HepG2 (cell line): ENCODE results near the gene BAZ1A. TPM values are rescaled to one million over a fixed set of nuclear protein-coding genes. Genes with fewer than 3 reads are reported as not detected.

ENCODE experiments used
- CENPT ChIP-seq: sonication (generic); formaldehyde crosslinking; IDR thresholded peaks from 2 replicates; pipeline ENCODE4 v1.8.0; 2022; ENCODE audit warnings: low read depth, mild to moderate bottlenecking, moderate library complexity, missing genetic modification reagents
- HNF4G ChIP-seq, 2 experiments: sonication (generic) in 1 of 2; formaldehyde crosslinking in 1 of 2; IDR thresholded peaks; 2 replicates each; pipeline versions ENCODE4 v1.4.0 to v1.6.1; 2011 to 2020; ENCODE audit warnings: borderline replicate concordance in 2 of 2, low read depth in 2 of 2, mild to moderate bottlenecking in 2 of 2, low read length in 1 of 2, missing genetic modification reagents in 1 of 2, moderate library complexity in 1 of 2
- HNRNPUL1 ChIP-seq: fragments of 200-400 bp; formaldehyde crosslinking; IDR thresholded peaks from 2 replicates; pipeline ENCODE4 v1.6.1; 2017; ENCODE audit warnings: low read depth, mild to moderate bottlenecking, low read length, moderate library complexity
- NR2F2 ChIP-seq: IDR thresholded peaks from 2 replicates; pipeline ENCODE4 v1.6.1; 2012; ENCODE audit warnings: low read depth, inconsistent platforms, borderline replicate concordance
- NR2F6 ChIP-seq, 2 experiments: IDR thresholded peaks; 2 replicates each; pipeline ENCODE4 v1.6.1; 2016; ENCODE audit warnings: antibody characterized with exemption in 1 of 2, mild to moderate bottlenecking in 1 of 2
- SIX1 ChIP-seq: sonication (generic); formaldehyde crosslinking; IDR thresholded peaks from 2 replicates; pipeline ENCODE4 v1.4.0; 2020; ENCODE audit warnings: missing genetic modification reagents, borderline replicate concordance
- SOX5 ChIP-seq: IDR thresholded peaks from 2 replicates; pipeline ENCODE4 v1.6.1; 2016; ENCODE audit warnings: borderline replicate concordance
- ZFP36L1 ChIP-seq: sonication (generic); formaldehyde crosslinking; IDR thresholded peaks from 2 replicates; pipeline ENCODE4 v1.8.0; 2022; ENCODE audit warnings: mild to moderate bottlenecking, missing genetic modification reagents, moderate library complexity
- ZNF124 ChIP-seq: sonication (generic); formaldehyde crosslinking; IDR thresholded peaks from 2 replicates; pipeline ENCODE4 v1.4.0; 2020; ENCODE audit warnings: missing genetic modification reagents
- polyA plus RNA-seq, 8 experiments: library from polyadenylated mRNA; depleted of rRNA in 3 of 8; stranded (reverse) in 7 of 8; unstranded in 1 of 8; fragments of >200 nt; fragmentation: Illumina TruSeq in 4 of 8; extraction: Trizol in 4 of 8; gene quantifications; 2 replicates each; pipeline versions ENCODE4 v1.2.1 to v1.2.3, GENCODE V29; 2011 to 2016; ENCODE audit warnings: low read depth in 4 of 8, missing spikeins in 1 of 8, mixed read lengths in 1 of 8; ENCODE audit not compliant: insufficient read depth in 1 of 8
- total RNA-seq, 5 experiments: library from RNA; depleted of rRNA; stranded (reverse); fragments of >200 nt; fragmentation: Illumina TruSeq; extraction: Trizol; gene quantifications; 2 replicates each; pipeline ENCODE4 v1.2.3, GENCODE V29; 2016; ENCODE audit warnings: low read depth in 1 of 5
- TF ChIP-seq, protein P1 (sequence below): sonication (generic); formaldehyde crosslinking; IDR thresholded peaks from 2 replicates; pipeline ENCODE4 v1.5.0; 2020; ENCODE audit warnings: mild to moderate bottlenecking, missing genetic modification reagents
- TF ChIP-seq, protein P2 (sequence below): sonication (generic); formaldehyde crosslinking; IDR thresholded peaks from 2 replicates; pipeline ENCODE4 v1.4.0; 2020; ENCODE audit warnings: missing genetic modification reagents, borderline replicate concordance
- TF ChIP-seq, protein P3 (sequence below): IDR thresholded peaks from 2 replicates; pipeline ENCODE4 v1.6.1; 2016; ENCODE audit warnings: low read depth, control low read depth
- TF ChIP-seq, protein P4 (sequence below): sonication (generic); formaldehyde crosslinking; IDR thresholded peaks from 2 replicates; pipeline ENCODE4 v1.4.0; 2020; ENCODE audit warnings: missing genetic modification reagents
- TF ChIP-seq, protein P5 (sequence below): IDR thresholded peaks from 2 replicates; pipeline ENCODE4 v1.6.1; 2018; ENCODE audit warnings: missing genetic modification reagents
- TF ChIP-seq, protein P6 (sequence below): sonication (generic); formaldehyde crosslinking; IDR thresholded peaks from 2 replicates; pipeline ENCODE4 v1.5.0; 2020; ENCODE audit warnings: mild to moderate bottlenecking, missing genetic modification reagents
- TF ChIP-seq, protein P7 (sequence below): IDR thresholded peaks from 2 replicates; pipeline ENCODE4 v1.6.1; 2016; ENCODE audit warnings: mild to moderate bottlenecking

Gene BAZ1A
- total and polyA plus RNA-seq, 2 of the 13 experiments (the other 11 are each of a cell fraction or from before 2014, with no cell fraction given) = 20.9 to 56.8 TPM

DNA sequence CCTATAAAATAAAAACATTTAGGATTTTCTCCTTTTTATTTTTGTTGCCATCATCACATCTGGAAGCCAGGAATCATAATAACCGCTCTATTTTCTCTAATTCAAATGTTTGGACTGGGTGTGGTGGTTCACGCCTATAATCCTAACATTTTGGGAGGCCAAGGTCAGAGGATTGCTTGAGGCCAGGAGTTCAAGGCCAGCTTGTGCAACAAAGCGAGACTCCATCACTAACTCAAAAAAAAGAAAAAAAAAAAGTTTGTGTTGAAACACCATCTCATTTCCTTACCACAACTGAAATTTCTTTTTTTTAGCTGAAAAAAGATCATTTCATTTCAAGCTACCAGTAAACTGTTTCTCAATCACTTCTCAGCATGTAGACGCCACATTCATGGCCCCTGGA, 8.8 kb upstream of the BAZ1A start (continued):
- TF ChIP-seq, protein P1, sequence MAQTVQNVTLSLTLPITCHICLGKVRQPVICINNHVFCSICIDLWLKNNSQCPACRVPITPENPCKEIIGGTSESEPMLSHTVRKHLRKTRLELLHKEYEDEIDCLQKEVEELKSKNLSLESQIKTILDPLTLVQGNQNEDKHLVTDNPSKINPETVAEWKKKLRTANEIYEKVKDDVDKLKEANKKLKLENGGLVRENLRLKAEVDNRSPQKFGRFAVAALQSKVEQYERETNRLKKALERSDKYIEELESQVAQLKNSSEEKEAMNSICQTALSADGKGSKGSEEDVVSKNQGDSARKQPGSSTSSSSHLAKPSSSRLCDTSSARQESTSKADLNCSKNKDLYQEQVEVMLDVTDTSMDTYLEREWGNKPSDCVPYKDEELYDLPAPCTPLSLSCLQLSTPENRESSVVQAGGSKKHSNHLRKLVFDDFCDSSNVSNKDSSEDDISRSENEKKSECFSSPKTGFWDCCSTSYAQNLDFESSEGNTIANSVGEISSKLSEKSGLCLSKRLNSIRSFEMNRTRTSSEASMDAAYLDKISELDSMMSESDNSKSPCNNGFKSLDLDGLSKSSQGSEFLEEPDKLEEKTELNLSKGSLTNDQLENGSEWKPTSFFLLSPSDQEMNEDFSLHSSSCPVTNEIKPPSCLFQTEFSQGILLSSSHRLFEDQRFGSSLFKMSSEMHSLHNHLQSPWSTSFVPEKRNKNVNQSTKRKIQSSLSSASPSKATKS = peak; percentile 91; the same call in 1 of the 2 replicates
- TF ChIP-seq, protein P2, sequence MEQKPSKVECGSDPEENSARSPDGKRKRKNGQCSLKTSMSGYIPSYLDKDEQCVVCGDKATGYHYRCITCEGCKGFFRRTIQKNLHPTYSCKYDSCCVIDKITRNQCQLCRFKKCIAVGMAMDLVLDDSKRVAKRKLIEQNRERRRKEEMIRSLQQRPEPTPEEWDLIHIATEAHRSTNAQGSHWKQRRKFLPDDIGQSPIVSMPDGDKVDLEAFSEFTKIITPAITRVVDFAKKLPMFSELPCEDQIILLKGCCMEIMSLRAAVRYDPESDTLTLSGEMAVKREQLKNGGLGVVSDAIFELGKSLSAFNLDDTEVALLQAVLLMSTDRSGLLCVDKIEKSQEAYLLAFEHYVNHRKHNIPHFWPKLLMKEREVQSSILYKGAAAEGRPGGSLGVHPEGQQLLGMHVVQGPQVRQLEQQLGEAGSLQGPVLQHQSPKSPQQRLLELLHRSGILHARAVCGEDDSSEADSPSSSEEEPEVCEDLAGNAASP = peak; percentile 65; the same call in 1 of the 2 replicates
- TF ChIP-seq, protein P3, sequence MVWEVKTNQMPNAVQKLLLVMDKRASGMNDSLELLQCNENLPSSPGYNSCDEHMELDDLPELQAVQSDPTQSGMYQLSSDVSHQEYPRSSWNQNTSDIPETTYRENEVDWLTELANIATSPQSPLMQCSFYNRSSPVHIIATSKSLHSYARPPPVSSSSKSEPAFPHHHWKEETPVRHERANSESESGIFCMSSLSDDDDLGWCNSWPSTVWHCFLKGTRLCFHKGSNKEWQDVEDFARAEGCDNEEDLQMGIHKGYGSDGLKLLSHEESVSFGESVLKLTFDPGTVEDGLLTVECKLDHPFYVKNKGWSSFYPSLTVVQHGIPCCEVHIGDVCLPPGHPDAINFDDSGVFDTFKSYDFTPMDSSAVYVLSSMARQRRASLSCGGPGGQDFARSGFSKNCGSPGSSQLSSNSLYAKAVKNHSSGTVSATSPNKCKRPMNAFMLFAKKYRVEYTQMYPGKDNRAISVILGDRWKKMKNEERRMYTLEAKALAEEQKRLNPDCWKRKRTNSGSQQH (CRISPR knock-in tag) = no peak
- TF ChIP-seq, protein P4, sequence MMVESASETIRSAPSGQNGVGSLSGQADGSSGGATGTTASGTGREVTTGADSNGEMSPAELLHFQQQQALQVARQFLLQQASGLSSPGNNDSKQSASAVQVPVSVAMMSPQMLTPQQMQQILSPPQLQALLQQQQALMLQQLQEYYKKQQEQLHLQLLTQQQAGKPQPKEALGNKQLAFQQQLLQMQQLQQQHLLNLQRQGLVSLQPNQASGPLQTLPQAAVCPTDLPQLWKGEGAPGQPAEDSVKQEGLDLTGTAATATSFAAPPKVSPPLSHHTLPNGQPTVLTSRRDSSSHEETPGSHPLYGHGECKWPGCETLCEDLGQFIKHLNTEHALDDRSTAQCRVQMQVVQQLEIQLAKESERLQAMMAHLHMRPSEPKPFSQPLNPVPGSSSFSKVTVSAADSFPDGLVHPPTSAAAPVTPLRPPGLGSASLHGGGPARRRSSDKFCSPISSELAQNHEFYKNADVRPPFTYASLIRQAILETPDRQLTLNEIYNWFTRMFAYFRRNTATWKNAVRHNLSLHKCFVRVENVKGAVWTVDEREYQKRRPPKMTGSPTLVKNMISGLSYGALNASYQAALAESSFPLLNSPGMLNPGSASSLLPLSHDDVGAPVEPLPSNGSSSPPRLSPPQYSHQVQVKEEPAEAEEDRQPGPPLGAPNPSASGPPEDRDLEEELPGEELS (CRISPR knock-in tag) = peak; percentile 61
- TF ChIP-seq, protein P5, sequence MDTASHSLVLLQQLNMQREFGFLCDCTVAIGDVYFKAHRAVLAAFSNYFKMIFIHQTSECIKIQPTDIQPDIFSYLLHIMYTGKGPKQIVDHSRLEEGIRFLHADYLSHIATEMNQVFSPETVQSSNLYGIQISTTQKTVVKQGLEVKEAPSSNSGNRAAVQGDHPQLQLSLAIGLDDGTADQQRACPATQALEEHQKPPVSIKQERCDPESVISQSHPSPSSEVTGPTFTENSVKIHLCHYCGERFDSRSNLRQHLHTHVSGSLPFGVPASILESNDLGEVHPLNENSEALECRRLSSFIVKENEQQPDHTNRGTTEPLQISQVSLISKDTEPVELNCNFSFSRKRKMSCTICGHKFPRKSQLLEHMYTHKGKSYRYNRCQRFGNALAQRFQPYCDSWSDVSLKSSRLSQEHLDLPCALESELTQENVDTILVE = no peak
- peak; percentile 51; the same call in 1 of the 2 replicates for TF ChIP-seq HNF4G (IDR thresholded peaks at IDR 0.05; ENCODE audit: borderline replicate concordance, low read depth, low read length)
- TF ChIP-seq HNF4G (CRISPR knock-in tag; IDR thresholded peaks at IDR 0.05; ENCODE audit: borderline replicate concordance, low read depth) = no peak
- peak; percentile 90 for TF ChIP-seq NR2F2
- TF ChIP-seq, protein P6, sequence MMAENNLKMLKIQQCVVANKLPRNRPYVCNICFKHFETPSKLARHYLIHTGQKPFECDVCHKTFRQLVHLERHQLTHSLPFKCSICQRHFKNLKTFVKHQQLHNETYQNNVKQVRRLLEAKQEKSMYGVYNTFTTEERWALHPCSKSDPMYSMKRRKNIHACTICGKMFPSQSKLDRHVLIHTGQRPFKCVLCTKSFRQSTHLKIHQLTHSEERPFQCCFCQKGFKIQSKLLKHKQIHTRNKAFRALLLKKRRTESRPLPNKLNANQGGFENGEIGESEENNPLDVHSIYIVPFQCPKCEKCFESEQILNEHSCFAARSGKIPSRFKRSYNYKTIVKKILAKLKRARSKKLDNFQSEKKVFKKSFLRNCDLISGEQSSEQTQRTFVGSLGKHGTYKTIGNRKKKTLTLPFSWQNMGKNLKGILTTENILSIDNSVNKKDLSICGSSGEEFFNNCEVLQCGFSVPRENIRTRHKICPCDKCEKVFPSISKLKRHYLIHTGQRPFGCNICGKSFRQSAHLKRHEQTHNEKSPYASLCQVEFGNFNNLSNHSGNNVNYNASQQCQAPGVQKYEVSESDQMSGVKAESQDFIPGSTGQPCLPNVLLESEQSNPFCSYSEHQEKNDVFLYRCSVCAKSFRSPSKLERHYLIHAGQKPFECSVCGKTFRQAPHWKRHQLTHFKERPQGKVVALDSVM (CRISPR knock-in tag) = peak; percentile 78; the same call in 1 of the 2 replicates
- TF ChIP-seq ZNF124 (CRISPR knock-in tag) = 0 out of 2 replicates have a peak, but pooled peaks have one; percentile 44
- no peak for TF ChIP-seq SIX1 (CRISPR knock-in tag)
- no peak for TF ChIP-seq ZFP36L1 (CRISPR knock-in tag)
- peak; percentile 94 for TF ChIP-seq NR2F6 (IDR thresholded peaks at IDR 0.05)
- peak; percentile 93 for TF ChIP-seq NR2F6 (CRISPR knock-in tag; IDR thresholded peaks at IDR 0.05)
- 0 out of 2 replicates have a peak, but pooled peaks have one; percentile 43 for TF ChIP-seq SOX5
- no peak for TF ChIP-seq CENPT (CRISPR knock-in tag)
- TF ChIP-seq HNRNPUL1 = 0 out of 2 replicates have a peak, but pooled peaks have one; percentile 24
- TF ChIP-seq, protein P7, sequence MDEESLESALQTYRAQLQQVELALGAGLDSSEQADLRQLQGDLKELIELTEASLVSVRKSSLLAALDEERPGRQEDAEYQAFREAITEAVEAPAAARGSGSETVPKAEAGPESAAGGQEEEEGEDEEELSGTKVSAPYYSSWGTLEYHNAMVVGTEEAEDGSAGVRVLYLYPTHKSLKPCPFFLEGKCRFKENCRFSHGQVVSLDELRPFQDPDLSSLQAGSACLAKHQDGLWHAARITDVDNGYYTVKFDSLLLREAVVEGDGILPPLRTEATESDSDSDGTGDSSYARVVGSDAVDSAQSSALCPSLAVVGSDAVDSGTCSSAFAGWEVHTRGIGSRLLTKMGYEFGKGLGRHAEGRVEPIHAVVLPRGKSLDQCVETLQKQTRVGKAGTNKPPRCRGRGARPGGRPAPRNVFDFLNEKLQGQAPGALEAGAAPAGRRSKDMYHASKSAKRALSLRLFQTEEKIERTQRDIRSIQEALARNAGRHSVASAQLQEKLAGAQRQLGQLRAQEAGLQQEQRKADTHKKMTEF (CRISPR knock-in tag) = peak; percentile 36; the same call in 1 of the 2 replicates
- TF ChIP-seq, all 625 proteins: peak for 70
